Mesenchymal stem cell (in vitro differentiated cells and primary cell): ENCODE results near the gene DNAL4.
A peak's percentile ranks its signal among the peaks of the same experiment; 100 is the strongest.

Experiments
- DNase-seq: peaks from one replicate; pipeline ENCODE4 v3.0.0-alpha.2; 2013
- H2AFZ ChIP-seq: one replicate; pipeline ENCODE4 v1.6.1; 2013; ENCODE audit warnings: low read depth, mild to moderate bottlenecking, control low read depth, inconsistent platforms, low read length, moderate library complexity
- H2AK5ac ChIP-seq: 2 replicates; pipeline ENCODE4 v1.6.1; 2013; ENCODE audit warnings: low read length, moderate library complexity, mild to moderate bottlenecking, inconsistent platforms; ENCODE audit not compliant: severe bottlenecking
- H2BK120ac ChIP-seq: one replicate; pipeline ENCODE4 v1.6.1; 2013; ENCODE audit warnings: low read depth, mild to moderate bottlenecking, inconsistent platforms, low read length, moderate library complexity
- H2BK12ac ChIP-seq, 2 experiments: one replicate each; pipeline ENCODE4 v1.6.1; 2013; ENCODE audit warnings: inconsistent platforms in 2 of 2, low read length in 2 of 2, mild to moderate bottlenecking in 2 of 2, moderate library complexity in 2 of 2, control low read depth in 1 of 2
- H2BK15ac ChIP-seq: one replicate; pipeline ENCODE4 v1.6.1; 2013; ENCODE audit warnings: mild to moderate bottlenecking, low read depth, inconsistent platforms; ENCODE audit not compliant: poor library complexity, severe bottlenecking
- H2BK5ac ChIP-seq: 2 replicates; pipeline ENCODE4 v1.6.1; 2013; ENCODE audit warnings: low read depth, mild to moderate bottlenecking, low read length, control low read depth, inconsistent platforms; ENCODE audit not compliant: poor library complexity, severe bottlenecking
- H3K14ac ChIP-seq, 2 experiments: one replicate each; pipeline ENCODE4 v1.6.1; 2013; ENCODE audit warnings: inconsistent platforms in 2 of 2, low read length in 2 of 2, control low read depth in 1 of 2, mild to moderate bottlenecking in 1 of 2, moderate library complexity in 1 of 2
- H3K18ac ChIP-seq, 2 experiments: one replicate each; pipeline ENCODE4 v1.6.1; 2013; ENCODE audit warnings: inconsistent platforms in 2 of 2, low read length in 2 of 2, control low read depth in 1 of 2, low read depth in 1 of 2, mild to moderate bottlenecking in 1 of 2
- H3K23ac ChIP-seq, 2 experiments: one replicate each; pipeline ENCODE4 v1.6.1; 2013; ENCODE audit warnings: inconsistent platforms in 2 of 2, low read length in 2 of 2, mild to moderate bottlenecking in 2 of 2, moderate library complexity in 2 of 2, control low read depth in 1 of 2
- H3K27ac ChIP-seq: 2 replicates; pipeline ENCODE4 v1.5.1; 2013; ENCODE audit warnings: mild to moderate bottlenecking, moderate library complexity, low read length, control low read depth, inconsistent platforms; ENCODE audit not compliant: poor library complexity, severe bottlenecking
- H3K27me3 ChIP-seq, 2 experiments: 2 replicates each; pipeline versions ENCODE4 v1.6.1 to v1.7.0; 2013; ENCODE audit warnings: low read length in 2 of 2, mild to moderate bottlenecking in 2 of 2, moderate library complexity in 2 of 2, control low read depth in 1 of 2, inconsistent platforms in 1 of 2; ENCODE audit not compliant: control insufficient read depth in 1 of 2, insufficient read depth in 1 of 2
- H3K36me3 ChIP-seq, 2 experiments: 2 replicates each; pipeline versions ENCODE4 v1.6.1 to v1.7.0; 2013; ENCODE audit warnings: low read length in 2 of 2, control low read depth in 1 of 2, inconsistent platforms in 1 of 2, low read depth in 1 of 2, mild to moderate bottlenecking in 1 of 2; ENCODE audit not compliant: insufficient read depth in 2 of 2, control insufficient read depth in 1 of 2
- H3K4ac ChIP-seq, 2 experiments: one replicate each; pipeline ENCODE4 v1.6.1; 2013; ENCODE audit warnings: inconsistent platforms in 2 of 2, low read length in 2 of 2, mild to moderate bottlenecking in 2 of 2, moderate library complexity in 2 of 2, control low read depth in 1 of 2, low read depth in 1 of 2
- H3K4me1 ChIP-seq: 2 replicates; pipeline ENCODE4 v1.6.1; 2013; ENCODE audit warnings: low read depth, low read length, control low read depth; ENCODE audit not compliant: control insufficient read depth, insufficient read depth
- H3K4me2 ChIP-seq: 2 replicates; pipeline ENCODE4 v1.6.1; 2013; ENCODE audit warnings: low read length, mild to moderate bottlenecking, inconsistent platforms; ENCODE audit not compliant: poor library complexity, severe bottlenecking
- H3K4me3 ChIP-seq, 2 experiments: 2 replicates each; pipeline versions ENCODE4 v1.5.1 to v1.7.0; 2013; ENCODE audit warnings: low read length in 2 of 2, mild to moderate bottlenecking in 2 of 2, control low read depth in 1 of 2, low read depth in 1 of 2; ENCODE audit not compliant: insufficient read depth in 1 of 2
- H3K79me1 ChIP-seq: replicated peaks from 2 replicates; pipeline ENCODE4 v1.6.1; 2013; ENCODE audit warnings: mild to moderate bottlenecking, control low read depth, low read length, inconsistent platforms; ENCODE audit not compliant: poor library complexity, severe bottlenecking
- H3K9ac ChIP-seq: 2 replicates; pipeline ENCODE4 v1.7.0; 2013; ENCODE audit warnings: mild to moderate bottlenecking, low read length, moderate library complexity
- H3K9me3 ChIP-seq: 2 replicates; pipeline ENCODE4 v1.7.0; 2013; ENCODE audit warnings: mild to moderate bottlenecking, low read length; ENCODE audit not compliant: control insufficient read depth
- H4K8ac ChIP-seq: one replicate; pipeline ENCODE4 v1.6.1; 2013; ENCODE audit warnings: inconsistent platforms, mild to moderate bottlenecking, low read length, moderate library complexity
- H4K91ac ChIP-seq: one replicate; pipeline ENCODE4 v1.6.1; 2013; ENCODE audit warnings: mild to moderate bottlenecking, low read length, inconsistent platforms
- WGBS: methylation state at CpG from one replicate; pipeline ENCODE4 v1.1.7; 2013; ENCODE audit warnings: mixed read lengths; 5-methylcytosine and 5-hydroxymethylcytosine counted together

DNAL4 gene

DNA sequence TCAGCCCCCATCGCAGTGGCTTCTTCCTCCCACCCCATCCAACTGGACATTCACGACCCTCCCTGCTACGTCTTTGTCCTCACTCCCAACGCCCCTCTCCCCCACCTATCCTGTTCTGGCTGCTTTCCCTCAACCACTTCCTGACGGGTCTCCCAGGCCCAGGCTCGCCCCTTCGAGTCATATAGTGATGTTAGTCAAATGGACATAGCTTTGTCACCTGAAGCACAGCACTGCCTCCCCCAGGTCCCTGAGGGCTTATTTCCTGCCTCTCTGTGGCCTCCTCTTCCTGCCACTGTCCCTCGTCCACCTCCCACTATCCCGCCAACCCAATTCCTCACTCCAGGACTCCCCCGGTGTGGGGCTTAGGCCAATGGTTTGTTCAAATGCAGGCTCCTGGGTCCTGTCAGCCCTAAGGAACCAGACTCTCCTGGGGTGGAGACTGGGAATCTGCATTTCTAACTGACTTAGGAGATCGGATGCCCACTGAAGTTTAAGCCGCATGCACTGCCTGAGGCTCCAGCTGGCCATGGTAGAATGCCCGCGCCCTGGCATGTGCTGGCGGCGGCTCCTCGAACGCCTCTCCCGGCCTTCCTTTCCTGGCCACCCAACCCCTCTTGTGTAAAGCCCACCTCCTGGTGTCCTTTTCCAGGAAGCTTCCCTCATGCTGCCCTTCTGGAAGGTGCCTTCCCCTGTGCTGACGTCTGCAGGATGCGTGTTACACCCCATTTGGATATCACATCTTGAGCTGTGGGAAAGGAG, 56.5 kb downstream of the DNAL4 start:
- 77% methylated on average over 21 of the region's 21 CpGs for WGBS
- Histone ChIP-seq H3K9me3 (no peaks in the 10 kb centered on the region), H2AFZ (no peak overlapping the region), H2BK120ac (no peak overlapping the region), H3K4me1 (no peaks in the 10 kb centered on the region), H4K8ac (no peak overlapping the region), H3K36me3 (peaks cover 88 to 100% of the 10 kb centered on the region in 2 experiments), H2BK15ac (no peak overlapping the region), H3K79me1 (peaks cover 14% of the 10 kb centered on the region), H2BK5ac (no peak overlapping the region), H2BK12ac (no peak overlapping the region), H3K27me3 (no peaks in the 10 kb centered on the region), H3K14ac (no peak overlapping the region), H2AK5ac (no peak overlapping the region), H4K91ac (no peak overlapping the region), H3K4me3 (no peak overlapping the region), H3K4me2 (no peak overlapping the region), H3K4ac (no peak overlapping the region), H3K27ac (no peak overlapping the region), H3K9ac (no peak overlapping the region), H3K23ac (no peak overlapping the region), H3K18ac (no peak overlapping the region)
- DNase-seq = no peak

DNA sequence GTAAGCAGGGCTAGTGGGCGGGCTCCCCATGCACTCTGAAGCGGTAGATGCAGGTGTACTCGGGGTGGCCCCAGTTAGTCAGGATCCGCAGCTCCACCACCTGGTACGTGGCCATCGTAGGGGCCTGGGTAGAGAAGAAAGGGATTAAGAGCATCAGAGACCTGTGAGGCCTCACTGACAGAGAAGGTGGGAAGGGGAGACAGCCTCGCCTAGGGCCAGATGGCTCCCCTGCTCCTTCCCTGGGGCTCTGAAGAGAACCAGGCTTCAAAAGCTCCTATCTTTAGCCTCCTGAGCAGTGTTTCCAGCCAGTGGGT, 57.7 kb downstream of the DNAL4 start:
- Histone ChIP-seq H3K4me3 (no peak overlapping the region), H2BK120ac (no peak overlapping the region), H2BK12ac (no peak overlapping the region), H3K9me3 (no peaks in the 10 kb centered on the region), H3K23ac (no peak overlapping the region), H3K36me3 (peaks cover 88 to 100% of the 10 kb centered on the region in 2 experiments), H3K4me1 (peaks cover 3% of the 10 kb centered on the region), H3K9ac (no peak overlapping the region), H3K4me2 (no peak overlapping the region), H2BK15ac (no peak overlapping the region), H2AFZ (no peak overlapping the region), H3K14ac (no peak overlapping the region), H3K4ac (no peak overlapping the region), H4K91ac (no peak overlapping the region), H3K27me3 (no peaks in the 10 kb centered on the region), H2BK5ac (no peak overlapping the region), H3K27ac (no peak overlapping the region), H4K8ac (no peak overlapping the region), H3K18ac (no peak overlapping the region), H2AK5ac (no peak overlapping the region), H3K79me1 (peaks cover 12% of the 10 kb centered on the region)
- WGBS = 96% methylated on average over 7 of the region's 7 CpGs
- DNase-seq = no peak

DNA sequence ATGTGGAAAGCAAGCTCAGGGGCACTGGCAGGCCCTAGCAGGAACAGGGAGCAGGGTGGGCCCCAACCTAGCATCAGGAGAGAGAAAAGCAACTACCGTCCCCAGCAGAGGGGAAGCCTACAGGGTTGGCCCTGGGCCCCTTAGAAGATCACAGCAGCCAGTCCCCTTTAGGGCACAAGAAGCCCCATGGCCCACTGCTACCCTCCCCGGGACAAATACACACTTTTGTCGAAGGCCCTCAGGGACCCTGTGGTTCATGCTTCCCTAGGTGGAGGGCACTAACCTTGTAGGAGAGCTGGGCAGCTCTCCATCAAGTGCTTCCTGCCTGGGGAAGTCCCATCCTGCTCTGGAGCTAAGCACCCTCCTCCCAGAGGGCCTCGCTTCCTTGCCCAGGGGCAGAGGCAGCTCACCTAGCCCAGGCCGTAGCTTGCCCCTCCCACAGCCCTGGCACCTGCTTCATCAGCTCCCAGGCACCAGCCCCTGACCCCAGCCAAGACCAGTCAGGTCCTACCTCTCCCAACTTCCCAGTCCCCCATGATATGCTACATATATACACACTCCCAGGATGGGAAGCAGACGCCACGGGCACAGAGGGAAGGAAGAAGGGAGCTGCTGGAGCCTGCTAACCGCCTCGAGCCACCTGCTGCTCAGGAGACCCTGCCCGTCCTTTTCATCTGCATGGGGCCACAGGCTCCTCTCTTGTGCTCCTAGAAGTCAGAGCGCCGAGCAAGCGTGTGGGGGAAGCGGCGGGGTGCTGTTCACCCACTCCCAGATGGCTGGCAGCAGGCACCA, 58.3 kb downstream of the DNAL4 start:
- peaks cover 88 to 100% of the 10 kb centered on the region in 2 experiments for H3K36me3 ChIP-seq
- no peaks in the 10 kb centered on the region for H3K27me3 ChIP-seq
- no peak overlapping the region for H2AK5ac ChIP-seq
- peak overlapping the region in 1 of 2 experiments; percentile 30 for H3K4ac ChIP-seq
- H2BK15ac ChIP-seq = no peak overlapping the region
- no peak overlapping the region for H3K23ac ChIP-seq
- H3K4me1 ChIP-seq = peaks cover 3% of the 10 kb centered on the region
- no peak overlapping the region for H2BK120ac ChIP-seq
- H2AFZ ChIP-seq = no peak overlapping the region
- H3K4me3 ChIP-seq = no peak overlapping the region
- no peak overlapping the region for H3K9ac ChIP-seq
- H3K27ac ChIP-seq = no peak overlapping the region
- DNase-seq = no peak
- no peak overlapping the region for H4K8ac ChIP-seq
- no peak overlapping the region for H3K4me2 ChIP-seq
- 96% methylated on average over 15 of the region's 15 CpGs for WGBS
- H2BK5ac ChIP-seq = no peak overlapping the region
- H3K14ac ChIP-seq = no peak overlapping the region
- H2BK12ac ChIP-seq = no peak overlapping the region
- H4K91ac ChIP-seq = no peak overlapping the region
- no peaks in the 10 kb centered on the region for H3K9me3 ChIP-seq
- no peak overlapping the region for H3K18ac ChIP-seq
- H3K79me1 ChIP-seq = peaks cover 10% of the 10 kb centered on the region

DNA sequence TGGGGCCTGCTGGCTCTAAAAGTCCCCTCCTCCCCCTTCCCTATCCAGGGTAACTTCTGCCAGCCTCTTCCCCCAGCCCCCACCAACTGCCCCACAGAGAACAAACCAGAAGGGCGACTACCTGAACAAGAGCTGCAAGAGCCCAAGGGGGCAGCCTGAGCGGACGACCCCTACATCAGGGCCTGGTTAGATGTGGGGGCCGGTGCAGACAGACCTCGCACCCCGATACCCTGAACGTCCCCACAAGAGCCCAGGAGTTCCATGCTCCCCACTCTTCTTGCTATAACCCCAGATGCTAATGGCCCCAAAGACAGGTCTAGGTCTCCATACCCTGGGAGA, 58.8 kb downstream of the DNAL4 start:
- H3K4me2 ChIP-seq = no peak overlapping the region
- WGBS = 98% methylated on average over 7 of the region's 7 CpGs

More for the DNA sequence above, 58.8 kb downstream of the DNAL4 start:
- Histone ChIP-seq H3K79me1 (peaks cover 10% of the 10 kb centered on the region), H3K4me3 (no peak overlapping the region), H2BK12ac (no peak overlapping the region), H2AFZ (no peak overlapping the region), H3K27ac (no peak overlapping the region), H2BK120ac (no peak overlapping the region), H3K18ac (no peak overlapping the region), H2AK5ac (no peak overlapping the region), H3K4me1 (peaks cover 3% of the 10 kb centered on the region), H3K4ac (no peak overlapping the region), H2BK5ac (no peak overlapping the region), H3K14ac (no peak overlapping the region), H4K91ac (no peak overlapping the region), H3K36me3 (peaks cover 88 to 100% of the 10 kb centered on the region in 2 experiments), H3K9ac (no peak overlapping the region), H2BK15ac (no peak overlapping the region), H3K9me3 (no peaks in the 10 kb centered on the region), H3K27me3 (no peaks in the 10 kb centered on the region), H4K8ac (no peak overlapping the region), H3K23ac (no peak overlapping the region)
- DNase-seq = no peak
